Fibroblast of skin of right quadriceps (primary cell): ENCODE data around the gene AFF2.
"Not testable (repeated sequence)": the region's sequence is repeated elsewhere in the genome, so short reads cannot be mapped to it uniquely, and the experiment has no call there.

Experiments used
- DNase-seq: peaks from one replicate; pipeline ENCODE4 v3.0.0-alpha.2; 2013

AFF2 gene

GRCh38 chrX:148871422-148872160, 371.2 kb downstream of the AFF2 start:
- peak; percentile 95 for DNase-seq

DNA sequence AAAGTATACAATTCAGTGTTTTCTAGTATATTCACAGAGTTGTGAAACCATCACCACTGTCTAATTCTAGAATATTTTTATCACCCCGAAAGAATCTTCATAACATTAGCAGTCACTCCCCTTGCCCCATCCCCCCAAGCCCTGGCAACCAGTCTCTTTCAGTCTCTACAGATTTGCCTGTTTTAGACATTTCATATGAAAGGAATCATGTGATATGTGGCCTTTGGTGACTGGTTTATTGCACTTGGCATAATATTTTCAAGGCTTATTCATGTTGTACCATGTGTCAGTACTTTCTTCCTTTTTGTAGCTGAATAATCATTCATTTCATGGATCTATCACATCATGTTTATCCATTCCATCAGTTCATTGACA, 371.7 kb downstream of the AFF2 start:
- peak; percentile 62 for DNase-seq

- DNase-seq, result no peak
Measured at GRCh38 chrX:148872881-148873280, 372.5 kb downstream of the AFF2 start.

DNA sequence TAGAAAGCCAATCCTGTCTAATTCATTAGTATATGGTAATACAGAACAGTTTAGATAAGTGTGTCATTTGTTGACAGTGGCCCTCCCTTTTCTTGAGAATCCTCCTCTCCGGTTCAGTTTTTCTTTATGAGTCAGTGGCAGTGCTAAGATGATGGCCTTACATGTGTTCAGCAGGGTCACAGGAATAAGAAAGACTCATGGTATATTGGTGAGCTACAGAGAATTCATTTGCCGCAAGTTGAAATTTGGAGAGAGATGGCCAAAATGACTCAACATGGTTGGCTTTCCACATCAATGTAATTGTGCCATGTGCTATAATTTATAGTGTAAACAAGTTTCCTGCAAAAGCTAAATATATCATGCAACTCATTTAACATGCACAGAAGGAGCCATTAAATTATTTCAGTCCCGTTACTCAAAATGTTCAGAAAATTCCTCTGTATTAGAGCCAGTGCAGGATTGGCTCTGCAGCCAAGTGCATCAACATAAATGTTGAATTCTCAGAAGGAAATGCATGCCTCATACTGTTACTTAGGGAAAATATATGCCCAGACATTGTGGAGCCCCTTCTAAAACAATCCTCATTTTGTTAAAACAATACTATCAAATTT, 374.3 kb downstream of the AFF2 start:
- peak; percentile 89 for DNase-seq

DNA sequence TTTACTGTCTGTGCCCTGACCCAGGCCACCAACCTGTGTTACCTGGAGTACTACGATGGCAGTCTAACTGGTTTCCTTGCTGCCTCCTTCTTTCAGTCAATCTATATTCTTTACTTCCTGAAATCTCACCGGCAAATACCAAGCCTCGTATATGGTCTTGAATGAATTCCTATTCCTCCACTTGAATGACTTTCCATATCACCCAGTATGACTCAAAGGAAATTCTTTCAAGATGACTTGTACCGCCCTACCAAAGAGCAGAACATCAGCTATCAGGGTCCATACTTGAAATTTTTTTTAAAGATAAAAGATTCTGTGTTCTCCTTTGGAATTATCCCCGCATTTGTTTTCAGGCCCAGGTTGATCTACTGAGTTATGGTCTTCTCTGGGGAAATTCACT, 378.0 kb downstream of the AFF2 start:
- DNase-seq, result peak; percentile 79

DNA sequence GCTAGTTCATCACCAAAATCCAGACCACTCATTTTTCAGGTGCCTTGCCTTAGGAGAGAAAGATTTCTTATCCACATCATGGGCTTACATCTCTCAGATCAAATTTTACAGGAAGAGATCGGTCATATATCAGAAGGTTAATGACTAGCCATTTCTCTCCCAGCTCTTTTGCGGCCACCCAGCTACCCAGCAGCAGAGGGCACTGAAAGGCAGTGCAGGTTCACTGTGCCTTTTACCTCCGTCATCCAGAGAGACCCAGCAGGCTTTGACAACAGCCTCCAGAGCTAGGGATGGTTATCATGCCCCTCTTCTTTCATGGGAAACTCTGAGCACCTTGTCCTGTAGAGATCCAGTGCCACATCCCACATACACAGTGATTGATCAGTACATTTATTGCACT, 384.8 kb downstream of the AFF2 start:
- no peak for DNase-seq

- DNase-seq, result no peak
Measured at GRCh38 chrX:148893395-148893794, 393.0 kb downstream of the AFF2 start.

GRCh38 chrX:148902581-148902980, 402.2 kb downstream of the AFF2 start:
- DNase-seq, result no peak

- no peak for DNase-seq
Measured at GRCh38 chrX:148903176-148903575, 402.8 kb downstream of the AFF2 start.

GRCh38 chrX:148904421-148905111, 404.1 kb downstream of the AFF2 start:
- DNase-seq, result no peak

GRCh38 chrX:148905400-148905799, 405.0 kb downstream of the AFF2 start:
- DNase-seq, result no peak

GRCh38 chrX:148906628-148907027, 406.2 kb downstream of the AFF2 start:
- not testable (repeated sequence) for DNase-seq

DNA sequence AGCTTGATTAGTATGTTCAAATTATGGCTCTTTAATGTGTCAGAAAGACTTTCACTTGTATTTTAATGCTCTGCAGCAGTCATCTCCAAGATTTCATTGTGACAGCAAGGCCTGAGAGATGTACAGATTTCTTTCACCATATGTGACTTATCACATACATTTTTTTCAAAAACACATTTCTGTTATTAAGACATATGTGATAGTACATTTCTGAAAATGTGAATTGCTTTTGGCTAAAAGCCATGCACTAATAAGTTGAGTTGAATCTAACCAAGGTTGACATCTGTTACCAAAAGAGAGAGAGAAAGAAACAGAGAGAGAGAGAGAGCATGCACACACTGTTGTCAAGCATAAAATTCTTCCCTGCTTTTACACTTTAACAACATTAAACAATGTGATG, 409.3 kb downstream of the AFF2 start:
- DNase-seq, result no peak

- DNase-seq, result no peak
Measured at GRCh38 chrX:148913971-148914370, 413.6 kb downstream of the AFF2 start.

DNA sequence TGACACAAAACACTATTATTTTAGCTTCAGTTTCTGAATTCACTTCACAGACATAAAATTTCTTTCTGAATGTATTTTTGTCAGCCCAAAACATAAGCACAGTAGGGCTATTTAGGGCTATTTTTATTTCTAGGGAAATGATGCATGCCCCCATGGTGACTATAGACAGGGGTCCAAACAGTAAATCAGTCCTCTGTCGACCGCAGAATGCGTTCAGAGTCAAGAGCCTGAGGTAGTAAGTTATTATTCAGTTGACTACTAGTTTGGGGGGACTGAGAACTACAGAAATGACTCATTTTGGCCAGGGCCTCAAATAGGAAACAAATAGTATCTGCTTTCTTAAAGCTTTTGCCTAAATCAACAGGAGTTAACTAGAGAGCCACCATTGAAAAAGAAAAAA, 414.4 kb downstream of the AFF2 start:
- no peak for DNase-seq

DNA sequence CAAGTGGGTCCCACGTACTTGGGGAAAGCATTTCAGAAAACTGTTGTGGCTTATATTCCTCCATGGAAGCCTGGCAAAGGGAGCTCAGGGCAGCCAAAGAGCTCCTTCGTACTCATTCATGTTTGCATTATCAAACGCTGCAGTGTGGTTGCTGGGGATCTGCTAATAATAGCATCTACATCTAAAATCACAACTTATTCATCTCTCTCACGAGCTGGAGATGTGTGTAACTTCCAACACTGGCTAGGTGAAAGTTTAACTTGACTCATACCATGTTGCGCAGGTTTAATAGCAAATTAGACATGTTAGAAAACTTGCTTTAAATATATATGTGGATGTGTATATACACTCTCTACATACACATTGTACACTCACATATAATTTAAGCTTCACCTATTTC, 415.1 kb downstream of the AFF2 start:
- no peak for DNase-seq

DNA sequence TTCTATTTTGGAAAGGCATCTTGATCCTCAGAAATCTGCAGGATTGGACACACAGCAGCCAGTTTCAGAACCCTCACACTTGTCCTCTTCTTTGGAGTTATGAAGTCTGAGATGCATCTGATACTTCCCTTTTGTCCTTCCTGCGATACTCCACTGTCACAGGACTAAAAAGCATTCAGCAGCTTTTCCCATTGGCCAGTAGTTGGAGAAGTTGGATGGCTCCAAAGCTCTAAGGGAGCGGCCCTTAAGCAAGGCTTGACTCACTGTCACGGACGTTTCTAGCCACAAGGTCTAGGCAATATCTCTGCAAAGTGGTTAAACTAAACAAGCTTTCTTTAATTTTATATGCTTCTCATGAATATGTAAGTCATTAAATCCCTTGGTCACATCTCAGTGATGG, 417.0 kb downstream of the AFF2 start:
- no peak for DNase-seq

DNA sequence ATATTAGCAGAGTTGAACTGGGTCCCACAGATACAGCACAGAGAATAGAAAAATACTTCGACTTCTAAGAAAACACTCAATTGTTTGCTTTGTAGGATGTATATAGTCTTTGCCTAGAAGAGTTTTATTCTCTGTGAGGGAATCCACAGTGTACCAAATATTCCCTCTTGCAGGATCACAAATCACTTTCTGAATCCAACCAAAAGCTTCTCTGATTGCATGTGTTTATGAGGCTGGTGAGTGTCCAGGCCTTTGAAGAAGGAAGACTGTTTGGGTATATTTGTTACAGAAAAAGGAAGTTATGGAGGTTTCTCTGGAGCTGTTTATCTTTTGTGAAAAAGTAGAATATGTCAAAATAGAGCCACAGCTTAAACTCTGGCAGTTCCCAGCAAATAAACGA, 423.2 kb downstream of the AFF2 start:
- DNase-seq, result no peak

- no peak for DNase-seq
Measured at GRCh38 chrX:148926371-148926770, 426.0 kb downstream of the AFF2 start.

- DNase-seq, result peak; percentile 53
Measured at GRCh38 chrX:148928811-148929210, 428.4 kb downstream of the AFF2 start.

DNA sequence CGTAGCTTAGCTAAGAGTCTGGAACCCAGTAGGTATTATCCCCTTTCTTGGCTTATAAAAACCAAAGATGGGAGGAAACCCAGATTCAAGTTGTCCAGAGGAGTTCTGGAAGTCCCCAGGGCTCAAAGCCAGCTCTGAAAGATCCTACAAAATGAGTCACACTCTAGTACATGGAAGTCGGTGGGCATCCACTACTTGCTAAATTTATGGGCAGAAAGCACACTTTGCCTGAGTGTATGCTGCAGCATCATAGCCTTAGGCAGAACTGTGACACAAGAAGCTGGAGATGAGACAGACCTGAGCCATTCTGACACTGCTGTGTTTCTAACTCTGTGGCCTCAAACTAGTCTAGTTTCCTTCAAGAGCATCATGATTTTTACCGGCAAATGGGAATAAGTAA, 429.3 kb downstream of the AFF2 start:
- peak; percentile 53 for DNase-seq

DNA sequence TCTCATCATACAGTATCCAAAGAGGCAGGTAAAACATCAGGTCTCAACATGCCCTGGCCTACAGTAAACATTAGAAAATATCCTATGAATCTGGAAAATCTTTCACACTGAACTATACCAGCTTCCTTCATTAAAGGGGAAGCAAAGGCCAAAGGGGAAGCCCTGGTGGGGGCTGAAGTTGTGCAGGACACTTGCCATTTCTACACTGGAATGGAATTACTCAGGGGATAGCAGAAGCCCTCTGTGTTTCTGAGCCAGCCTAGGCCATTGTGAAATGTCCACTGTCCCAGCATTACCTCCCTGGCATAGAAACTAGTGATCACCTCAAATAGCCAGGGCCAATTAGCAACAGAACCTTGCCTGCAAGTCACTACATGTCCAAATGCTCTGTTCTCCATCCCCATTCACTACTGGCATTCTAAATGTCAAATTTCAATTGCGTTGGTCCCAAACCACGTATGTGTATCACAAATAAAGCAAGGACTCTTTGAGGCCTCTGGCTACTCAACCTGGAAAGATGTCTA, 429.9 kb downstream of the AFF2 start:
- DNase-seq, result no peak

- DNase-seq, result no peak
Measured at GRCh38 chrX:148933881-148934280, 433.5 kb downstream of the AFF2 start.

DNA sequence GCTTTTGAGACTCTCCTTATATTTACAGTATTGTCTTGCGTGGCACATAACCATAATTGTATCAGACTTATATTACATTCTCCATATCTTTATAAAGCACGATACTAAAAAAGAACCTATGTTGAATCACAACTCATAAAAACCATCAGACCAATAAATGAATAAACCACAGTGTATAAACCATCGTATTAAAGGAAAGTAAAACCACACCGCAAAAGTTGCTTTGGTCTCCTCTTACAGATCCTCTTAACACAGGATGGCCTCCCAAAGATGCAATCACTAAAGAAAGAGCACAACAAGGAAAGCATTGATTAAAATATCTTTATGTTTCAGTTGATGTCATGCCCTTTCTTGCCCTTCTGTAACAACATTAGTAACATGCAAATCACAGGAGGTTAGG, 437.9 kb downstream of the AFF2 start:
- DNase-seq, result no peak
